ENCODE measurements around the gene MAPK8IP3.
A peak's percentile ranks its signal among the peaks of the same experiment; 100 is the strongest.

Gene MAPK8IP3

GRCh38 chr16:1668612-1669319 is 37.2 kb upstream of the MAPK8IP3 start:
- Histone ChIP-seq H3K4me3 (no peak overlapping the region), H4K20me1 (no peaks in the 10 kb centered on the region), H3K4me2 (no peak overlapping the region), H3K9ac (no peak overlapping the region), H3K27ac (no peak overlapping the region), H3K27me3 (no peaks in the 10 kb centered on the region), H3K9me3 (no peaks in the 10 kb centered on the region), H3K36me3 (peaks cover 99% of the 10 kb centered on the region), H3K4me1 (no peaks in the 10 kb centered on the region)
- TF ChIP-seq Cebpa-rat (IDR thresholded peaks at IDR 0.05), result no peak

- peaks cover 99% of the 10 kb centered on the region for H3K36me3 ChIP-seq
- H4K20me1 ChIP-seq, result no peaks in the 10 kb centered on the region
- H3K27me3 ChIP-seq, result no peaks in the 10 kb centered on the region
These were observed 36.3 kb upstream of the MAPK8IP3 start for GRCh38 chr16:1669698-1670097.

DNA sequence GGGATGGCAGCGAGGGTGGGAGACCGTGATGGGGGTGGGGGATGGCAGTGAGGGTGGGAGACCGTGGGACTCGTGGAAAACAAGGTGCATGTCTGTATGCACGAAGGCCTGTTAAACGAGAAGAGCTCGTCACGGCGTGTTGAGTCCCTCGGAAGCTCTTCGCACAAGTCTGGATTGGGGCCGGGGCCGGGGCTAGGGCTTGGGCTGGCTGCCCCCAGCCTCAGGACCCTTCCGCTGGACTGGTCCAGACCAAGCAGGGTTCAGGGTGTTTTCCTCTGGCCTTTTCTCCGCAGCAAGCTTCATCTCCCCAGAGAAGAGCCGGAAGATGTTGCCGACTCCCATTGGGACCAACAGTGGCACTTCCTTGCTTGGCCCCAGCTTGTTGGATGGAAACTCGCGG is 35.6 kb upstream of the MAPK8IP3 start:
- Histone ChIP-seq H3K36me3 (peaks cover 99% of the 10 kb centered on the region), H3K27me3 (no peaks in the 10 kb centered on the region), H3K4me1 (0 out of 2 replicates have a peak, but pooled peaks cover 2% of the 10 kb centered on the region), H3K27ac (no peak overlapping the region), H3K9ac (no peak overlapping the region), H3K9me3 (no peaks in the 10 kb centered on the region), H4K20me1 (no peaks in the 10 kb centered on the region), H3K4me2 (no peak overlapping the region), H3K4me3 (no peak overlapping the region)
- no peak for TF ChIP-seq Cebpa-rat (IDR thresholded peaks at IDR 0.05)

More at GRCh38 chr16:1669698-1670097, 36.3 kb upstream of the MAPK8IP3 start:
- no peak for TF ChIP-seq Cebpa-rat (IDR thresholded peaks at IDR 0.05)
- no peak overlapping the region for H3K27ac ChIP-seq
- H3K4me3 ChIP-seq, result no peak overlapping the region
- no peaks in the 10 kb centered on the region for H3K9me3 ChIP-seq
- no peak overlapping the region for H3K4me2 ChIP-seq
- no peaks in the 10 kb centered on the region for H3K4me1 ChIP-seq
- H3K9ac ChIP-seq, result no peak overlapping the region

DNA sequence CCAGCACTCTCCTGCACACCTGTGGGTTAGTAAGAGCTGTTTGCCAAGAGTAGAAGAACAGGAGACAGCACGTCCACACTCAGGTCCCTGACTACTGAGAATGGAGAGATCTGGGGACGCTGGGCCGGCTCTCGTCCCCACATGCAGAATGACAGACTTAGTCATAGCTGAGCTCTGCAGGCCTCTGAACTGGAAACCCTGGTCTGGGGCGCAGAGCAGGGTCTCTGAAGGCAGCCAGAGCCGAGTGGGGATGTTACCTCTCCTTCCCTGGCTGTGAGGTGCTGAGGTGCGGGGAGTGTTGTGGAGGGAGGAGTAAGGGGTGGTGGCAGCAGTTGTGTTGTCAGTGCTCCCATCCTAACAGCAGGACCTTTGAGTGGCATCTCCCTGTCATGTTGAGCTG is 35.1 kb upstream of the MAPK8IP3 start:
- Histone ChIP-seq H3K27me3 (no peaks in the 10 kb centered on the region), H3K4me1 (peaks cover 7% of the 10 kb centered on the region), H3K9me3 (no peaks in the 10 kb centered on the region), H3K4me2 (no peak overlapping the region), H4K20me1 (0 out of 2 replicates have a peak, but pooled peaks cover 1% of the 10 kb centered on the region), H3K27ac (no peak overlapping the region), H3K9ac (no peak overlapping the region), H3K4me3 (no peak overlapping the region), H3K36me3 (peaks cover 99% of the 10 kb centered on the region)
- TF ChIP-seq Cebpa-rat (IDR thresholded peaks at IDR 0.05), result no peak

DNA sequence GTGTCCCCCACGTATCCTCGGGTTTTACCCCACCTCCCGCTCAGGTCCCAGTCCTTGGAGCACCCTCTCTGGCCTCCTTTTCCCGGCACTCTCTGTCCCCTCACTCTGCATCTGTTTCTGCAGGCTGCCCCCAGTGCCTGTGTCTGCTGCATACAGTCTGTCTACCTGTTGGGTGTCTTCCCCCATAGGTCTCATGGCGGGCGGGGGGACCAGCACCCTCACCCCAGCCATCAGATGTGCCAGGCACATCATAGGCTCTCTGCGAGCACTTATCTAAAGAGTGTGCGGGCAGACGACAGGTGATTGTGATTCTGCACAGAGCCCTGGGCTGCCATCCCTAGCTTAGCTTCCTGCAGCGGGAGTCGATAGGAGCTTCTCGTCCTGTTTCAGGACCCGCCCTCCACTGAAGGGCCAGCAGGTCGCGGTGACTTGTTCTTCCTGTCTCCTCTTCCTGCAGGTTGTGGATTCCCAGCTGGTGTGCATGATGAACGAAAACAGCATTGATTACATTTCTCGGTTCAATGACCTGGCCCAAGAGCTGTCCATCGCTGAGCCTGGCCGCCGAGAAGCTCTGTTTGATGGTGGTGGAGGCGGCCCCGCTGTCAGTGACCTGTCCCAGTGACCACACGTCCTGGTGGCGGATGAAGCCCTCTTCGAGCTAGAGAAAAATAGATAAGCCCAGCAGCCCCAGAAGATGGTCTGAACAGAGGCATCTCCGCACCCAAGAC is 32.4 kb upstream of the MAPK8IP3 start:
- Histone ChIP-seq H4K20me1 (peaks cover 18% of the 10 kb centered on the region; the same call in 1 of the 2 replicates), H3K4me3 (no peak overlapping the region), H3K27ac (no peak overlapping the region), H3K9ac (no peak overlapping the region), H3K27me3 (no peaks in the 10 kb centered on the region), H3K4me2 (no peak overlapping the region), H3K36me3 (peaks cover 84% of the 10 kb centered on the region), H3K4me1 (peaks cover 27% of the 10 kb centered on the region), H3K9me3 (no peaks in the 10 kb centered on the region)
- no peak for TF ChIP-seq Cebpa-rat (IDR thresholded peaks at IDR 0.05)

DNA sequence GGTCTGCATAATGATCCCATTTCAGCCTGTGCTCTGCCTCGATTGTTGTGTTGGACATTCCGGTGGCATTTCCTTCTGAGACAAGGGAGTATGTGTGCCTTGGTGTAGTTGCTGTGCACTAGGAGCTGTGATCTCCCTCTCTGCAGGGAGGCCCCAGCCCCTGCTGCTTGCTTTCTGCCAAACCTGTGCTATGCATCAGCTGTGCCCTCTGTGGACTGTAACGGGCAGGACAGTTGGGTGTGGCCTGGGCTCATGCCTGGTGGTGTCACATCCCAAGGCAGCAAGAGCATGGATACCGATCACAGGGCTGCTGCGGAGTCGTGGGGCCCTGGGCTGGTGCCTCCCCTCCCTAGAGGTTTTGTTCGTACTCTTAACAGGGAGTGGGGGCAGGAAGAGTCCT is 31.7 kb upstream of the MAPK8IP3 start:
- no peak overlapping the region for H3K27ac ChIP-seq
- peaks cover 77% of the 10 kb centered on the region for H3K36me3 ChIP-seq
- no peak overlapping the region for H3K9ac ChIP-seq
- TF ChIP-seq Cebpa-rat (IDR thresholded peaks at IDR 0.05), result no peak
- H3K27me3 ChIP-seq, result no peaks in the 10 kb centered on the region
- H3K4me2 ChIP-seq, result no peak overlapping the region
- no peak overlapping the region for H3K4me3 ChIP-seq
- peaks cover 24% of the 10 kb centered on the region for H4K20me1 ChIP-seq
- H3K9me3 ChIP-seq, result no peaks in the 10 kb centered on the region
- H3K4me1 ChIP-seq, result peaks cover 31% of the 10 kb centered on the region

GRCh38 chr16:1674751-1675664 is 31.0 kb upstream of the MAPK8IP3 start:
- no peak overlapping the region for H3K4me2 ChIP-seq
- no peak for TF ChIP-seq Cebpa-rat (IDR thresholded peaks at IDR 0.05)
- peaks cover 32% of the 10 kb centered on the region for H4K20me1 ChIP-seq
- no peaks in the 10 kb centered on the region for H3K9me3 ChIP-seq
- H3K4me3 ChIP-seq, result no peak overlapping the region
- H3K4me1 ChIP-seq, result peaks cover 38% of the 10 kb centered on the region
- H3K36me3 ChIP-seq, result peaks cover 72% of the 10 kb centered on the region
- H3K27me3 ChIP-seq, result no peaks in the 10 kb centered on the region
- H3K9ac ChIP-seq, result no peak overlapping the region
- H3K27ac ChIP-seq, result no peak overlapping the region

DNA sequence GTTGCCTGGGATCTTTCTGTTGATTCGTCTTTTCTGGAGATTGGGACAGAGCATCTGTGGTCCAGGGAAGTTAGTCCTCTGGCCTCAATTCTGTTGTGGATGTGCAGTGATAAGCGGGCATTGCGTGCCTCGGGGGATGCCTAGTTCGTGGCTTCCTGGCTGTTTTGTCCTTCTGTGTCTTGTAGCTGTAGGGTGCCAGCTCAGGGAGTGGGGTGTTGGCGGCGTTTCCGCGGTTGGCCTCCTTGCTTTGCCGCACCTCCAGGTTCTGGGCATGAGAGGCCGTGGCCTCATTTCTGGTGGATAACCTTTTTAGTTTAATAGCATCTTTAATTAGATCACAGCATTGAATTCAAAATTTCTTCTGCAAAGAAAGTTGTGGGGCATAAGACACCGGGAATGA is 29.3 kb upstream of the MAPK8IP3 start:
- Histone ChIP-seq H3K36me3 (peaks cover 73% of the 10 kb centered on the region), H3K9ac (no peak overlapping the region), H3K27ac (no peak overlapping the region), H4K20me1 (peaks cover 48% of the 10 kb centered on the region), H3K9me3 (no peaks in the 10 kb centered on the region), H3K27me3 (no peaks in the 10 kb centered on the region), H3K4me1 (peaks cover 55% of the 10 kb centered on the region), H3K4me3 (no peak overlapping the region), H3K4me2 (peak overlapping the region; percentile 85; the same call in 1 of the 2 replicates)
- no peak for TF ChIP-seq Cebpa-rat (IDR thresholded peaks at IDR 0.05)

DNA sequence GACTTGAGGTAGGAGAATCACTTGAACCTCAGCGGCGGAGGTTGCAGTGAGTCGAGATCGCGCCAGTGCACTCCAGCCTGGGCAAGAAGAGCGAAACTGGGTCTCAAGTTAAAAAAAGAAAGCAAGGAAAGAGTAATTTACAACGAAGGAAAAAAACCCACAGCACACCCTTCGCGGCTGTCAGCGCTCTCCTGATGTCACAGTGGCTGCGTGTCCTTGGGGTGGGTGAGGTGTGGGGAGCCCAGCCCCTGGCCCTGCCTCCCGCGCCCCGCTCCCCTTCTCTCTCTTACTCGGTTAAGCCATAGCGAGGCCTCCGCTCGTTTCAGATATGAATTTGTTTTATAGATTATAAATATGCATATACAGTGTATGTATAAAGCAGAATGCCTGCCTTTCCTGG is 28.7 kb upstream of the MAPK8IP3 start:
- no peak for TF ChIP-seq Cebpa-rat (IDR thresholded peaks at IDR 0.05)
- H3K4me1 ChIP-seq, result peaks cover 59% of the 10 kb centered on the region
- H3K36me3 ChIP-seq, result peaks cover 71% of the 10 kb centered on the region
- no peaks in the 10 kb centered on the region for H3K9me3 ChIP-seq
- H4K20me1 ChIP-seq, result peaks cover 55% of the 10 kb centered on the region
- peak overlapping the region; percentile 85 for H3K4me2 ChIP-seq
- H3K4me3 ChIP-seq, result peak overlapping the region; percentile 84
- H3K9ac ChIP-seq, result no peak overlapping the region
- peak overlapping the region; percentile 30; the same call in 1 of the 2 replicates for H3K27ac ChIP-seq
- no peaks in the 10 kb centered on the region for H3K27me3 ChIP-seq
